Erythroblast (primary cell): ENCODE measurements around the gene SHKBP1.
A peak's percentile ranks its signal among the peaks of the same experiment; 100 is the strongest.

Source experiments
- GATA1 ChIP-seq: IDR thresholded peaks from 2 replicates; pipeline ENCODE4 v1.6.1; 2011; ENCODE audit warnings: low read depth, mild to moderate bottlenecking, control low read depth, low read length, moderate library complexity
- POLR2A ChIP-seq: IDR thresholded peaks from 2 replicates; pipeline ENCODE4 v1.6.1; 2011; ENCODE audit warnings: mild to moderate bottlenecking, low read length

DNA sequence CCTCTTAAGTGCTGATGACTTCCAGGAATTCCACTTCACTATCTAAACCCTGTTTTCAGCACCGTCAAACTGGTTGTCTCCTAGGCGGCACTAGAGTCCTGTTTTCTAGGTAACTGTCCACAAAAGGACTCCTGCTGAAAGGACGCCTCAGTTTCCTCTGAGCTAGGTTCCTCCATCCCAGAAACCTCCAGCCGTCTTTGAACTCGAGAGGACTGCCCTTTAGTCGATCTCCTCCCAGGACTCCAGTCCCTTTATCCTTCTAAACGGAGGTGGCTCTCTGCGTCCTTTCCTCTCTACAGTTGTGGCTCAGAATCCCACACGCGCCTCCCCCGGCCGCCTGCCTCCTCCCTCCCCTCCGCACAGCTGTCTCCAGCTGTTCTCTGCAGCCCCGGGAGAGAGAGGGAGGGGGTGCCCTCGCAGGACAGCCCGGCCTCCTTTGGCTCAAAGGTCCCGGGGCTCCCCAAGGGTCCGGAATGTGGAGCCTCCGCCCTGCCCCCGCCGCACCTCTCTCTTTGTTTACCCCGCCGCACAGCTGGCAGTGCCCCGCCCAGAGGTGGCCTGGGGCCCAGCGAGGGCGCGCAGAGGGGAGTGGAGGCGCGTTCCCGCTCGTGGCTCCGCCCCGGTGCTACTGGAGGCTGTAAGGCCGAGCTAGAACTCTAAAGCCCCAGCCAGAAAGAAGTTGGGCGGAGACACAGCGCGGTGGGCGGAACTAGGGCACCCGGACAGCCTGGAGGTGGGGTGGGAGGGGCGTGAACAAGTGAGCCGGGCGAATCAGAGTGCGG lies 26.9 kb downstream of the SHKBP1 start:
- TF ChIP-seq POLR2A = peak; percentile 43
- TF ChIP-seq GATA1 = no peak
